GM13977 (cell line): ENCODE data around the gene MAGI1.

Experiments used
- DNase-seq: peaks from one replicate; pipeline ENCODE4 v3.0.0; 2012; ENCODE audit warnings: low spot score
- CTCF ChIP-seq: IDR thresholded peaks from 2 replicates; pipeline ENCODE4 v1.5.1; 2012; ENCODE audit warnings: mild to moderate bottlenecking, control low read depth; ENCODE audit not compliant: insufficient read depth; ENCODE audit errors: extremely low read depth, missing control alignments
- in situ Hi-C: fragments of 300-500 bp; cut with MboI; formaldehyde crosslinking; loops from one replicate; pipeline ENCODE4 v1.12.0; 2022; ENCODE audit warnings: low sequenced_read_pairs, low pct_unique_long_range_greater_than_20kb, mixed read lengths, inconsistent platforms; ENCODE audit not compliant: unreplicated experiment

MAGI1 gene

GRCh38 chr3:65936908-65937638 is 101.6 kb downstream of the MAGI1 start:
- DNase-seq: no peak
- no peak for TF ChIP-seq CTCF
- in situ Hi-C loops: no loop called here

GRCh38 chr3:65935724-65936123 is 103.0 kb downstream of the MAGI1 start:
- in situ Hi-C loops: no loop called here
- no peak for DNase-seq
- TF ChIP-seq CTCF: no peak

- no peak for DNase-seq
- in situ Hi-C loops: no loop called here
- TF ChIP-seq CTCF: no peak
Observed at GRCh38 chr3:65930648-65931047, 108.1 kb downstream of the MAGI1 start.

- in situ Hi-C loops: no loop called here
- no peak for DNase-seq
- no peak for TF ChIP-seq CTCF
Observed at GRCh38 chr3:65928110-65928509, 110.6 kb downstream of the MAGI1 start.

GRCh38 chr3:65927576-65927975 is 111.1 kb downstream of the MAGI1 start:
- no peak for DNase-seq
- TF ChIP-seq CTCF: no peak
- in situ Hi-C loops: no loop called here

- no peak for DNase-seq
- in situ Hi-C loops: no loop called here
Observed at GRCh38 chr3:65925254-65925954, 113.3 kb downstream of the MAGI1 start.

More at GRCh38 chr3:65925254-65925954, 113.3 kb downstream of the MAGI1 start:
- TF ChIP-seq CTCF: no peak
